Stimulated activated CD4-positive, alpha-beta T cell treated with anti-CD3 and anti-CD28 coated beads, Interleukin-15, amount 100 ng/mL, for 48 hours (primary cell): ENCODE data around the gene CADPS.
"Not testable (repeated sequence)": the region's sequence is repeated elsewhere in the genome, so short reads cannot be mapped to it uniquely, and the experiment has no call there.

Experiments used
- DNase-seq, 2 donors: peaks; one replicate each; pipeline ENCODE4 v3.0.0-alpha.2; 2020; ENCODE audit warnings: low read depth in 2 of 2

Gene CADPS

DNA sequence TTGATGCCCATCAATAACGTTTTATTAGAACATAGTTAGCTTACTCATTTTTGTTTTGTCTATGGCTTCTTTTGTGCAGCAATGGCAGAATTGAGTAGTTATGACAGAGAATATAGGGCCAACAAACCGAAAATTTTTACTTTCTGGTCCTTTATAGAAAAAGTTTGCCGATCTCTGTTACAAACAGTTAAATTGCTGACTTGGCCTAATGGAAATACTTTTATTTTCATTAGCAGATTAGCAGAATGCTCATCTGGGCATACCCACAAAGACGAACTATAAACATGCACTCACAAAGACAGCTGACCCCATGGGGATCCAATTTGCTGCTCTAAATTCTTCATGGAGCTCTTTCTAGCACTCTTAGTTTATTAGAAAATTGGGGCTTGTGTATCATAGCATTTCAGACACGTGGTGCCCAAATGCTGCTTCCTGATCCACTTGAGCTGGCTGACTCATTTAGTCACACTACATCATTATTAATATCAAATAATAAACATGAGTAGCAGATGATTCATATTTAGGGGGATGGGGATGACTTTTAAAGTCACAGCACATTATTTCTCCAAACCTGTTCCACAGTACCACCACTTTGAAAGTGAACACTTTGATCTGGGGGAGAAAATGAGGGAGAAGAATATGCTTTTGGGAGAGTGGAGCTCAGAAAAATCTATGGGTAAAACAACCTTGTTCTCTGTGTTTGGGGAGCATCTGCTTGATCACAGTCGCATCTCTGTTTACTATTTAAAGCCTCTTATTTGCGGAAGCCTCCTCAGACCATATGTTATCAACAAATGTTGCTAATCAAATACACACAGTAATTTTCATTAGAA is 273.8 kb downstream of the CADPS start:
- no peak for DNase-seq

DNA sequence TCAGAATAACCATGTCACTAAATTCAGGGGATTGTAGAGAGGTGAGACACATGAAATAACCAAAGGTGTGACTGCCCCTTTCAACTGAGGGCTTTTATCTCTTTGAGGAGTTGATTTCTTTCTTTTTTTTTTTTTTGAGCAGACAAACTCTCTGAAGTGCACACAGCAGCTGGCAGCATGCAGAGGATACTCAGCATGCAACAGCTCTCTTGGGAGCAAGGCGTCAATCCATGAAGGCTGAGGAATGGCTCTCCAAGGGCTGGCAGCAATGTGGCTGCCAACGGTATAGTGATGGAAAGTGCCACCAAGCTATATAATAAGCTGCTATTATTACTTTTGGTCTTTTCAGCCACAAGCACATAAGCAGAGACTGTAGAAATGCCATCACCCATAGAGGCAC is 275.2 kb downstream of the CADPS start:
- no peak for DNase-seq

DNA sequence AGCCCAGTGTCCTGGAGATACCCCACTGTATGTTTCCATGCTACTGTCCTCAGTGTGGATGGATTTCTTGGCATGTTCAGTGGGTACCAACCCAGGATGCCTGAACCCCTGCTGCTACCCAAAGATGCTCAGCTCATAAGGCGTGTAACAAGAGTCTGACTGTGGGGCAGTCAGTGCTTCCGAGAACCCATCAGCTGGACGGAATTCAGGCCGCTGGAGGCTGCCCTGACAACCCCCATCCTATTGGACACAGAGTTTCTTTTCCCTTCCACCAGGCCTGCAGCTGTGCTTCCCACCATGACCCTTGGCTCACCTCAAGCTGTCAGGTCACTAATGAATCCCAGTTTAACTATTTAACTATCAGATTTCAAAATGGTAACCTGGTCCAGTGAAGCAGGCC is 277.7 kb downstream of the CADPS start:
- DNase-seq: no peak

DNA sequence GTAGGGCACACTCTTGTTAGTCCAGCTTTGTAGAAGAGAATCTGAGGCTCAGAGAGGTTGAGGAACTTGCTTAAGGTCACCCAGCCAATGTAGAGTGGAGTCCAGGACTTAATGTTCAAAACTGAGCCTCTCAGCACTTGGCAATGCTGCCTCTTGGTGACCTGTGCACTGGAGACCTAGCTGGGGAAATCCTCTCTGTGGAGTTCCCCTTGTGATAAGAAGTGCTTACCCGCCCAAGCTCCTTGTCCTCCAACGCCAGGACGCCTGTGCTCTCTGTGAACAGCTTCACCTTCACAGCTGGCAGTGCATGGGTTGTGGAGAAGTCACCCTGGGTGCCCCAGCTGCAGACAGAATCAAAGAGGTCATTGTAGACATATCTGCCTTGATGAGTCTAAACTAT is 282.8 kb downstream of the CADPS start:
- no peak for DNase-seq

DNA sequence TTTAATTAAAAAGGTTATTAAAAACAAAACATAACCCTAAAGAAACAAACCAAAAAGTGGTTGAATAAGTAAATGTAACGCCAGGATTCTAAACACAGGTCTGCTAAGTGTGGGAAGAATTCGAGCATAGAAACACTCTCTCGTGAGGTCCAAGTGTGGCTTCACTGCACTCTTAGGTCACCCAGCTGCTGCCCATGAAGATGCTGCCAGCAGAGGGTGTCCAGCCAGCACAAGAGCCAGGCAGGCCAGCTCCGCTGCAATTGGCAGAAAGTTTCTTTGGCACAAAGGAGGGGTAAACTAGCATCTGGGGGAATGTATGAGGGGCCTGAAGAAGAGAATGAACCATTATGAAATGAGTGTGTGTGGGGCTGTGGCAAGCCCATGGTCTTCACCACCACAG is 286.1 kb downstream of the CADPS start:
- no peak for DNase-seq

DNA sequence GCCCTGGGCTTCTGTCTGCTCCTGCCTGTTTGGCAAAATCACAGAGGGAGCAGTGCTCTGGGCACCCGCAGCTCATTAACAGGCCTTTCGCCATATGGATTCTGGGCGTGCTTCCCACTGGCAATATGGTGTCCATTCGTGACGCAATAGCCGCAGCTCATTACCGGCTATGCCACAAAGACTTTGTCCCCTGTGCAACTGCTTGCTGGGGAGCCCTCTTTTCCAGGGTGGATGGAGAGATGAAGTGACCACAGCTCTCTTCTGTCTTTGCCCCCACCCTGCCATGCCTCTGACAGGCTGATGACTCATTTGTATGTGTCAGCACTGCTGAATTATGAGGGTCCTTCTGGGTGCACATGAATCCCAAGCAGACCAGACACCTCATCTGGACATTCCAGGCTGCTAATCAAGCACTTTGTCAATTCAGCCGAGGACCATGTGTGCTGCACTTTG is 287.6 kb downstream of the CADPS start:
- no peak for DNase-seq

DNA sequence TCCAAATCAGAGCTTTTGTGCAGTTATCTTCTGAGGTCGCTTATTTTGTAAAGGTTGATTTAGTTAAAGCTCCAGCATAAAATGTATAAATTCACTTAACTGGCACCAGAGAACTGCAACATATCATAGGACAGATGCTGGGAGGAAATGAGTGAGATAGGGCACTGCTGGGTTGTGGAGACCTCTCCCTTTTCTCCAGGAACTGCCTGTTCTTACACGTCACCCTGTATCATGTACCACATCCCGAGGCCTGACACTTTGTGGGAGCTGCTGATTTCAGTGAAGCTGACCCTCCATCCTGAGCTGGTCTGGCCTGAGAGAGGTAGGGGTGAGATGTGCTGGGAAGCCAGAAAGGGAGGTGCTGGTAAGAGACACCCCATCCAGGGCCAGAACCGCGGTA is 288.0 kb downstream of the CADPS start:
- DNase-seq: no peak

DNA sequence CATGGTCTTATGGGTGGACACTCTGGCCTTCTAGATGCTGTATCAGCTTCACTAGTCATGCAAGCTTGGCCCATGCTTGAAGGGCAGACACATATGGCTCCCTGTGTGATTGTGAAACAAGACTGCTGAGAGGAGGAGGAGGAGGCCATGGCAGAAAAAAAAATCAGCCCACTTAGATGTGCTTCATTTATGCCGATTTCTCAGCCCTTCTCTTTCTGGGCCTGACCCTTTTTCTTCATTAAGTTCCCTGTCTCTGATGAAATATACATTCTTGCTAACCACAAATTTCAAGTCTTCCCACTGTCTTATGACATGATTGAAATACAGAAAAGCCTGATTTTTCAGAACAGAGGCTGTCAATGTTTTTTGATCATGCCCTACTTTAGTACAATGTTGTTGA is 288.9 kb downstream of the CADPS start:
- no peak for DNase-seq

DNA sequence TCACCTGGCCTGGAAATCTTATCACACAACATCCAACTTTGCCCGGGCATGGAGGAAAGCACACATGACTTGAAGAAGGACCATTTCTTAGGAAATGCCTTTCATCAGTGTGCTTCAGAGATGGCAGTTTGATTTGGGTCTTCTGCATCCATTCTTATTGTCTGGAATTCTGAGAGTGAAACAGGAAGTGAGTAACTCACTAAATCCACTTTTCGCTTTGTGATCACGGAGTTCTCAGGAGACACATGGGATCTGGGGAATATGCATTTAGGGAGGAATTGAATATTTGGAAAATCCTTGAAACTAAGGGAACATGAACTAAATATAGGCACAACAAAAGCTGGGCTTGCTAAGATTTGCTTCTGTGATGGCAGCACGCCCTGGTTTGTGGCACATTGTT is 289.4 kb downstream of the CADPS start:
- no peak for DNase-seq

DNA sequence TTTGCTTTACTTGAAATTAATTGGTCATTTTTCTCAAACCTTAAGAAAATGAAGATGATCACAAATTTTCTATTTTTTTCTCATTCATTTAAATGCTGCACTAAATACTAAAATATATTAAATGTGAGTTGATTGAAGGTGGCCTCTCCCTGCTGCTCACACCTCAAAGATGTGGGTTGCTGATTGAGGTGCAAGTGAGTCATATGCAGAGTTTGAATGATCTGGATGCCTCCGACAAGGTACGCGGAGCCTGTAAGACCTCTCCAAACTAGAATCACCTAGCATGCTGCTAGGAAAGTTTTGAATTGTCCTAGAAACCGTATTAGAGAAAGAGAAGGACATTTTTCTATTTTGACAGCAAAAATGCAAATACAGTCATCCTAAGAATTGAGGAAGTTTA is 290.6 kb downstream of the CADPS start:
- no peak for DNase-seq

DNA sequence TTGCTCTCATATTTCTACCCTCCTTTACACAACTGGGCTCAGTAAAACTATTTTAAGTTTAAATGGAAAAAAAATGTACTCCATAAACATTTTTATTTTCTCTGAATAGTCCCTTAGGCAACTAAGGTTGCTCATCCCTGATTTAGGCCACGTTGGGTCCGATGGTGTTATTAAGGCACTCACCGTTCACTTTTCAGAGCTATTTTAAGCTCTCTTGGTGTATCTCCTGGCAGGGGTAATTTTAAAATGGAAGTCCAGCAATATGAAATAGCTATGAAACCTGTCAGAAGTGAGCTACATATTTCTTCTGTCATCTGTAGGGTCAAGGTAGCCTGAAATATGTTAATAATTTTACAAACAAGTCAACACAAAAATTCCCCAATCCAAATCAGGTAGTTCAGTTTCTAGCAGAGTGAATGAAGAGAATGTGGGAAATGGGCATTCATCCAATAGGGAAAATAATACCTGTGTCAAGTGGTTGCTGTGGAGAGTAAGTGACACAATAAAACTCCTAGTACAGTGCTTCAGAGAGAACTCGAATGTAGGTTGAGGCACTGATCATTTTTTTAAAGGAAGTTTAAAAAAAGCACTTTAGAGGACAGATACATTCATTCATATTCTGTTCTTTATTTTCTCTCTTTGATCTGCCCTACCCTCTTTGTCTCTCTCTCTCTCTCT is 292.6 kb downstream of the CADPS start:
- DNase-seq: no peak

DNA sequence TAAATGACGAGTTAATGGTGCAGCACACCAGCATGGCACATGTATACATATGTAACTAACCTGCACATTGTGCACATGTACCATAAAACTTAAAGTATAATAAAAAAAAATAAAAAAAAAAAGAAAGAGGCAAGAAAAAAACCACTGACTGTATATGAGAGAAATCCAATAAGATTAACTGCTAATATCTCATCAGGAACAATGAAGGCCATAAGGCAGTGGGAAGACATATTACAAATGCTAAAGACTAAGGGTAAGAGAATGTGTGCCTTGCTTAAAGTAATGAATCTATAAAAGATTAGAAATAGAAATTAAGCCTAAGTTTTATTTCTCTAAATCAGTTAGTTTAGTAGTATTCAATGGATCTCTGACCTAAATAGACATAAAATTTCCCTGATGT is 294.7 kb downstream of the CADPS start:
- DNase-seq: not testable (repeated sequence)

DNA sequence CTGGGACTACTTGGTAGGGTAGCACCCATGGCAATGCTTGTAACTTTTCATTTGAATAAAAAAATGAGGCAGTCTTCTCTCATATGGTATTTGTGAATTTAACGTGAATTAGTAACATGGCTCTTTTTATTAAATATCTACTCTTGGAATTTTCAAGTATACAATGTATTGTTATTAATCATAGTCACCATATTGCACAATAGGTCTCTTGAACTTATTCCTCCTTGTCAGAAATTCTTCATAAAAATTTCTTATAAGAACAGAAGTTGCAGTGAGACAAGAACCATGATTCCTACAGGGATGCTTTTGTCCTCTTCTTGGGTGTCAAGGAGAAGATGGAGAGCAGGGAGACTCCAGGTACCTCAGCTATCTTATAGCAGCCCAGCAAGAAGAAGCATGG is 298.1 kb downstream of the CADPS start:
- no peak for DNase-seq

DNA sequence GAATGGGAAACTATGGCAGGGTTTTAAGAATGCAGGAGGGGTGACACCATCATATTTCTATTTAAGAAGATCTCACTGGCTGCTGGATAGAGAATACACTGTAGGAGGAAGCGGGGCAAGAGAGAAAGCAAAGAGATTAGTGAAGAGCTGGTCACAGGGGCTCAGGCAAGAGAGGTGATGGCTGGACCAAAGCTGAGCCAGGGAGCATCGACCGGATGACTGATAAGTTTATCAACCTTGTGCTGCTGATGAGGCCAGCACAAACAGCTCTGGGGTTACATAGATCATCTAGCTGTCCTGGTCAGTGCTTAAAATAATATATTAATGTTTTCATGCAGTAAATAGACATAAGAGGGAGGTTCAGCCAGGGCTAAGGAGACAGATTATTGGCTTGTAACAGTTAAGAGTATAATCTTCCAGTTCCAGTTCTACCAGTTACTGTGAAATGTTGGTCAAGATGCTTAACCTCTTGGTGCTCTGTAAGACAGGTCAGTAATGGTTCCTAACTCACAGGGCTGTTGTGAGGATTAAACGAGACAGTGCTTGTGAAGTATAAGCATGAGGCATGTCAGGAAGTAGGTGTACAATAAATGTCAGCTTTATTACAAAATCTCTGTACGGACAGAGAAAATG is 300.8 kb downstream of the CADPS start:
- DNase-seq: no peak

DNA sequence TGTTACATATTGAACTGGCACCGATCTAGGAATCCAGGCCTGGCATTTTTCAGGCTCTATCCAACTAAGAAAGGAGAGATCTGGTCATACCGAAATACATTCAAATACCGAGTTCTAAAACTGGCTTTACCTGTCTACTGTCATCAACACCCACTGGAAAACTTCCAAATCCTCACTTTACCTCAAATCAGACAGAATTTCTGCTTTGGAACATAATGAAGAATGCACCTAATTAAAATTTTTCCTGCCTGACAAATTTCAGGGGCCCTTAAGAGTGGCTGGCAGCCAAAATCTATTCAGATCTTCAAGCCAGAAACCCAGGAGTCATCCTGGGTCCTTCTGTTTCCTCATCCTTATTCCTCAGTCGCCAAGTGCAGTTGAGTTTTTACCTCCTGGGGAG is 303.3 kb downstream of the CADPS start:
- DNase-seq: no peak

DNA sequence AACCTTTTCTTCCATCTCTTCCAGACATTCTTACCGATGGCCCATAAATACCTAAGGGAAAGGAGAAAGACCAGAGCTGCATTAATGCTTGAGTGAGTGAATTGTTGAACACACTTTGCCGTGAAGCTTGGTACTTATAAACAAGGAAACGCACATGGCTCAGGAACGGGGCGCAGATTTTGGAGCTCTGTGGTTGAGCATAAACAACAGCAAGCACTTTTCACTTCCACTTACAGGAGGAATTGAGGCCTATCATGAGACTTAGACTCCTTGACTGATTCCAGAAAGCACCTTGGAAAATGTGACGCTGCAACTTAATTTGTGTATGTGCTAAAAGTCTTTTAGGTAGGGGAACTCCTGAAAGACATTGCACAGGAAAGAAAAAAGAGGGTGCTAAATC is 304.3 kb downstream of the CADPS start:
- no peak for DNase-seq

DNA sequence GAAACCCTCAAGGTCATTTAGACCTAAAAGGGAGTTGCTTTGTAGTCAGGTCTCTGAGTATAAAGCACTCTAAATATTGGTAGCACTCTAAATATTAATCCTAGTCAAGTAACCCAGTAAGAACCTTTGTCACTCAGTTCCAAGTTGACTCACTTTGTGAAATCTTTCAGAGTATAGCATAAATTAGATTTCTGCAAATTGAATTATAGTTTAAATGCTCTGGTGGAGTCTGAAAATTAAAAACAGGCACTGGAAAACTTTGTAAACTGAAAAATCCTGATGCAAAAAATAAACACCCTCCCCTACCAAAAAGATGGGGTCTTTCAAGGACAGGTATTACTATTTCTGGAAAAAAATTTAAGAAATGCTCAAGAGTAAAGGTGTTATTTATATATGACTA is 305.6 kb downstream of the CADPS start:
- DNase-seq: no peak

DNA sequence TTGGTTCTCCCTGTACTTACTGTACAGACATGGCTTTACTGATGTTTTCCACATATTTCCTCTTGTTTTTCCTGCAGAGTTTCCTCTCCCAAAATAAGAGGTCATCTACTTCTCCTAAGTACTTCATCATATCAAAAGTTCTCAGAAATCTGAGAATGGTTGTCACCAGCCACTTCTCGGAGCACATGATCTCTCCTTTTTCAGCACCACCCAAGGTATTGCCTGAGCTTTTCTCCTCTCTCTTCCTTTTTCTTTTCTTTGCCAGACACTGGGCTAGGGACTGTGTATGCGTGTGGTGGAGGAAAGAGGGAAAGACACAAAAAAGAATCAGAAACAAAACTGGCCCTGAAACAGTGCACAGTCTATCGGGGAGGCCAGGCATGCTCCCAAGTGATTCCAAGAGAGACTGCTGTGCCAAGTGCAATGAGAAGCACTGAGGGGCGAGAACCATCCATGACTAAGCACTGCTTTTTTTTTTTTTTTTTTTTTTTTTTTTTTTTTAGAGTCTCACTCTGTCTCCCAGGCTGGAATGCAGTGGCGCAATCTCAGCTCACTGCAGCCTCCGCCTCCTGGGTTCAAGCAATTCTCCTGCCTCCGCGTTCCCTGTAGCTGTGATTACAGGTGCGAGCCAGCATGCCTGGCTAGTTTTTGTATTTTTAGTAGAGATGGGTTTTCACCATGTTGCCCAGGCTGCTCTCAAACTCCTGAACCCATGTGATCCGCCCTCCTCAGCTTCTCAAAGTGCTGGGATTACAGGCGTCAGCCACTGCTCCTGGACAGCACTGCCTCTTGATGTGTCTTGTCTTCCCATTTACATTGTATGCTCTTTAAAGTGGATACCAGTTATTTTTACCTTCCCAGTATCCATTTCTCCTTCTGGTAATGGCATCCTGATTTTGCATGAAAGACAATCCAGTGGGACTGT is 307.9 kb downstream of the CADPS start:
- no peak for DNase-seq

DNA sequence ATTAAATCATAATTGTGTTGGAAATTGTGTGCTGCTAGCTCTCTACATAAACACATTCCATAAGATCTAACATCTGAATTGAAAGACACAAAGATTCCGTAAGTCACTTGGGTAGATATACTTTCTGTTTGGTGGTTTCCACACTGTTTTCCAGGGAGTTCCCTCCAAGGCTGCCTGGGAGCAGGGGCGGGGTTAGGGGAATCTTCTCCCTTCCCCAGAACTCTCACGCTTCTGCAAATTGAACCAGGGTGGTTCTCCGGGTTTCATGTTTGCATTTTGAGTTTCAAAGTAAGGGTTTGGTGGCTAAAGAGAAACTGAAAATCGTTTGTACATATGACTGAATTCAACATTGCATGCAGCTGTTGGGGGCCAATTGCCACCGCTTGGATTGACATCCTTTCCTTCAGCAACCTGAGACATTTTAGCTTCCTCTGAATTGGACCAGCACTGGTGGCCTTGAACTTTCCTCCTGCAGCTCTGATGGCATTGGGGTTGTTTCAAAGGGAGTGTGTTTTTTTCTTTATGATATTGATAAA is 309.1 kb downstream of the CADPS start:
- DNase-seq: no peak

DNA sequence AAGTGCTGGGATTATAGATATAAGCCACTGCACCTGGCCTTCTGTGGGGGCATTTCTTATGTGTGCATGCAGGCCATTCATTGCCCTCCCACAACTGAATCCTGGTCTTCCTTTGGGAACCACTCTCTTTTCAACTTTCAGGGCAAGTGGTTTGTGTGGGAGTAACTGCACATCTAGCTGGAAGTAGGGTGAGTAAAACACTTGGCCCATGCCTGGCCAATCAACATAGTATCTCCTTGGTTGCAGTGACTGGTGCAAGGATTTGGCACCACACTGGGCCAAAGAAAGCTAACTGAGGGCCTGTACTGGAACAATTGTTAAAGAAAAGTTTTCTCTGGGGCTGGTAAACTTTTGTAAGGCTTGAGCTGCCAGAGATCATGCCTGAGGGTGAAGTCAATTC is 312.6 kb downstream of the CADPS start:
- no peak for DNase-seq

DNA sequence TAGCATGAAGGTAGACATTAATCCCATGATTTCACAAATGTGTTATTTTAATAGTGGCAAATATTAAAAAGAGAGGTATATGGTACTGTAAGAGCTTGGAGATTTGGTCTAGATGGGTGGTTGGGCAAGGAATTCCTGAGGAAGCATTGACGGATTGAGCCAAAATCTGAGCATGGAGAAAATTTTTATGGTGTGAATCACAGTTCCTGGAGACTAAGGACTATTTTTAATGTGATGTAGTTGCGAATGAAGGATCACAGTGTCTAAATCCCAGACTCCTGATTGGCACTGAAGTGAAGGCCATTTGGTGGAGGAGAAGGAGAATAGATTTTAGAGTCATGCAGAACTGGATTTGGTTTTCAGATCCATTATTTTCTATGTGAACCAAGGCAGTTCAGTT is 313.2 kb downstream of the CADPS start:
- DNase-seq: no peak
